ENCODE data around the gene NAB2. TPM values are rescaled to one million over a fixed set of nuclear protein-coding genes. Genes with fewer than 3 reads are reported as not detected.
"Not testable (repeated sequence)": the region's sequence is repeated elsewhere in the genome, so short reads cannot be mapped to it uniquely, and the experiment has no call there.

The NAB2 gene
- polyA plus RNA-seq, 4 donors, result 11.4 to 23.1 (median 18.1) TPM

DNA sequence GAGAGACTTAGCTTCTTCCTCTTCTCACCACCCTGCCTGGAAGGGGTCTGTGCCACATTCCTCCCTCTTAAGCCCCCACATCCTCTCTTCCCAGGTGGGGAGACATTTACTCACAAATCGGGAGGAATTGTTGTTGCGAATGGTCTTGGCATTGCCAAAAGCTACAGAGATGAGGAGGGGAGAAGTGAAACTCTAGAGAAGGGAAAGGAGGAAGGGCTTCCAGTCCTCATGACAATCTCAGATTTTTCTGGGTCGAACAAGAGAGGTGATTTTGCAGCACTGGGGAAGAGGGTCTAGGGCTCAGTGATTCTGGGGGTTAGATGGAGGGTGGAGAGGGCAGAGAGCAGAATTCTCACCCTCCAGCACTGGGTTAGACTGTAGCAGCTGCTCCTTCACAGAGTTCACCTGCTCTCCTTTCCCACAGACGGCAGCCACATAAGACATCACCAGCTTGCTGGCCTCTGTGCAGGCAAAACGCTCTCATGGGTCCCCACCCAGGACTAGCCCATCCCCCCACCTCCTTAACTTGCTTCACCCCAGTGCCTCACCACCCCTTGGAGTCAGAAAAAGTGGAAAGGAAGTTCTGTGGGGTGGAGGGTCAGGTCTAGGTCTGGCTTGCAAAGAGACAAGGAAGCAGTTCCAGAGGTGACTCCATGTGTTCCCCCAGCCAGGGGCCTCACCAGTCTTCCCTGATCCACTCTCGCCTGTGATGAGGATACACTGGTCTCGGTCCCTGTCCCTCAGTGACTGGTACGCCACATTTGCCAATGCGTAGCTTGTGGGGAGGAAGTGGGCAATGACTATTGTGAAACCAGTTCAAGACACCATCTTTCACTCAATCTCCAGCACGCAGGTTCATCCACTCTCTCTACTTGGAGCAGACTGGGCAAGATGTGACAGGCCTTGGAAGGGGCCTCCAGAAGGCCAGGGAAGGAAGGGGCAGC, 41.7 kb upstream of the NAB2 start:
- H3K4me3 ChIP-seq (ENCODE audit: low read depth in 1 of 3, low read length in 3 of 3), result peak overlapping the region in 2 of 3 donors; percentile 66 to 69
- H3K27ac ChIP-seq (ENCODE audit: low read depth in 1 of 3, low read length in 2 of 3), result no peak overlapping the region
- 50 to 58% (median 57%) methylated on average over 10 of the region's 10 CpGs for WGBS, 3 donors
- DNase-seq (no peak), FAIRE-seq (no peak)
- peaks cover 3 to 44% (median 8%) of the 10 kb centered on the region in 3 donors for H3K4me1 ChIP-seq (ENCODE audit: control insufficient read depth in 3 of 3, insufficient read depth in 2 of 3, low read depth in 1 of 3, low read length in 2 of 3)
- H3K9me3 ChIP-seq (ENCODE audit: control insufficient read depth in 2 of 2, insufficient read depth in 1 of 2, low read depth in 1 of 2, low read length in 1 of 2), result no peaks in the 10 kb centered on the region
- H3K36me3 ChIP-seq (ENCODE audit: control insufficient read depth in 3 of 3, insufficient read depth in 2 of 3, low read depth in 1 of 3, low read length in 3 of 3), result peaks cover 0 to 55% (median 8%) of the 10 kb centered on the region in 3 donors
- H3K27me3 ChIP-seq (ENCODE audit: control insufficient read depth in 3 of 3, insufficient read depth in 3 of 3, low read length in 3 of 3), result no peaks in the 10 kb centered on the region

DNA sequence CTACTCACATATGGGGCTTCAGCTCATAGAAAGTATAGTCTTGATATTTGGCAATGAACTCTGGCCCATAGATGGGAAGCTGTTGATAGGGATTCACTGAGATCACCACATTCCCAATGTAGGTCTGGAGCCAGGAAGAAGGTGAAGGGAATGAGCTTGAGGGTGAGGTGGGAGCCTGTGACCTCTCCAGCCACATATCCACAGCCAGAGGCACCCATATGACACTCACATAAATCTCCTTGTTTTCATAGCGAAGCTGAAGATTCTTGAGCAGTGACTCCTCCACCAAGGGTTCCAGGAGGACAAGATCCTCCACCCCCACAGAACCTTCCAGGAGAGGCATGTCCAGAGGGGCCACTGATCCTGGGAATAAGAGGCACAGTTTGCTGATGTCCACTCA, 40.9 kb upstream of the NAB2 start:
- FAIRE-seq (no peak), DNase-seq (no peak)
- WGBS, 3 donors, result 69 to 85% (median 75%) methylated on average over 1 of the region's 1 CpG
- no peaks in the 10 kb centered on the region for H3K9me3 ChIP-seq (ENCODE audit: control insufficient read depth in 2 of 2, insufficient read depth in 1 of 2, low read depth in 1 of 2, low read length in 1 of 2)
- H3K27ac ChIP-seq (ENCODE audit: low read depth in 1 of 3, low read length in 2 of 3), result peak overlapping the region in 1 of 3 donors; percentile 88
- H3K4me3 ChIP-seq (ENCODE audit: low read depth in 1 of 3, low read length in 3 of 3), result peak overlapping the region in 2 of 3 donors; percentile 66 to 69
- H3K36me3 ChIP-seq (ENCODE audit: control insufficient read depth in 3 of 3, insufficient read depth in 2 of 3, low read depth in 1 of 3, low read length in 3 of 3), result peaks cover 0 to 49% (median 8%) of the 10 kb centered on the region in 3 donors
- H3K4me1 ChIP-seq (ENCODE audit: control insufficient read depth in 3 of 3, insufficient read depth in 2 of 3, low read depth in 1 of 3, low read length in 2 of 3), result peaks cover 3 to 44% (median 8%) of the 10 kb centered on the region in 3 donors
- H3K27me3 ChIP-seq (ENCODE audit: control insufficient read depth in 3 of 3, insufficient read depth in 3 of 3, low read length in 3 of 3), result no peaks in the 10 kb centered on the region

DNA sequence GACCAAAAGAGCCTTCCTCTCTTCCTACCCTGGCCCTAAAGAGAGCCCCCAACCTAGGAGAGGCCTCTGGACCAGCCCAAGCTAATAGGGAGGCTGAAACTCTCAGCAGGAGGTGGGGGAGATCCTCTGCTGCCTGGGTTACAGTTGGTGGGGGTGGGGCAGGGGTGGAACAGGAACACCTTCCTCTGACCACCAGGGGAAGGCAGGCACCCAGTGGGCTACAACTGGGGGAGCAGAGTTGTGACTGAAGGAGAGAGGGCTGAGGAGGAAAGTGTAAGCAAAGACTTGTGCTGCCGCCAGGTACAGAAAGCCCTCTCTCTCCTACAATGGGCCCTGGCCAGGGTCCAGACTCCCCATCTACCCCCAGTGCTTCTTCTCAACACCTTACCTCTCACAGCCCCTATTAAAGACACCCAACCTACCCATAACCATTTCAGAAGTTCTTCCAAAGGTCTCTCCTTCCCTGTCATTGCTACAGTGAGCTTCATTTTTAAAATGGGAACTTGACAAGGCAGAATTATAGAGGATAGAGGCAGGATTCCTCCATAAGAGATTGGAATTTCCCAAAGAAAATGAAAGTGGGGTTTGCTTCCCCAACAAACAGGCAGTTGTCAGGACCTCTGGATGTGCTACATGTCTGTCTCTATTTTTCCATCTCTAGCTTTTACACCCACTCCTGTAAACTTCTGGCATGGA, 40.3 kb upstream of the NAB2 start:
- Histone ChIP-seq H3K4me3 (ENCODE audit: low read depth in 1 of 3, low read length in 3 of 3) (peak overlapping the region in 2 of 3 donors; percentile 66 to 69), H3K27ac (ENCODE audit: low read depth in 1 of 3, low read length in 2 of 3) (peak overlapping the region; percentile 78 to 88 (median 80)), H3K27me3 (ENCODE audit: control insufficient read depth in 3 of 3, insufficient read depth in 3 of 3, low read length in 3 of 3) (no peaks in the 10 kb centered on the region), H3K9me3 (ENCODE audit: control insufficient read depth in 2 of 2, insufficient read depth in 1 of 2, low read depth in 1 of 2, low read length in 1 of 2) (no peaks in the 10 kb centered on the region), H3K36me3 (ENCODE audit: control insufficient read depth in 3 of 3, insufficient read depth in 2 of 3, low read depth in 1 of 3, low read length in 3 of 3) (peaks cover 0 to 44% (median 3%) of the 10 kb centered on the region in 3 donors), H3K4me1 (ENCODE audit: control insufficient read depth in 3 of 3, insufficient read depth in 2 of 3, low read depth in 1 of 3, low read length in 2 of 3) (peaks cover 3 to 44% (median 8%) of the 10 kb centered on the region in 3 donors)
- WGBS, 3 donors, result 0 to 69% (median 29%) methylated on average over 1 of the region's 1 CpG
- DNase-seq, result no peak
- FAIRE-seq, result no peak

DNA sequence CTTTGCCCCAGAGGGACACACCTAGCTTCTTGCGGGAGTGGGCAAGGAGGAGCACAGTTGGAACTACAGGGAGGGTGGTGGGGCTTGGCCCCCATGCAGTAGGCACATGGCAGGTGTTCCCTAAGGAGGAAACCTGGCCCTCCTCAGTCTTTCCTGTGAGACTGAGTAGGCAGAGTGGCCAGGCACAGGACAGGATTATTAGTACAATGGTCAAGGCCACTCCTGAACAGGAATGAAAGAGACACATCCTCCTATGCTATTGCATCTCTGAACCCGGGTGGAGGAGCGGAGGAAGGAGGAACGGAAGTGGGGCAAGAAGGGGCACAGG, 39.8 kb upstream of the NAB2 start:
- Histone ChIP-seq H3K36me3 (ENCODE audit: control insufficient read depth in 3 of 3, insufficient read depth in 2 of 3, low read depth in 1 of 3, low read length in 3 of 3) (peaks cover 0 to 38% (median 0%) of the 10 kb centered on the region in 3 donors), H3K27me3 (ENCODE audit: control insufficient read depth in 3 of 3, insufficient read depth in 3 of 3, low read length in 3 of 3) (no peaks in the 10 kb centered on the region), H3K27ac (ENCODE audit: low read depth in 1 of 3, low read length in 2 of 3) (peak overlapping the region; percentile 78 to 88 (median 80)), H3K4me1 (ENCODE audit: control insufficient read depth in 3 of 3, insufficient read depth in 2 of 3, low read depth in 1 of 3, low read length in 2 of 3) (peaks cover 3 to 44% (median 8%) of the 10 kb centered on the region in 3 donors), H3K4me3 (ENCODE audit: low read depth in 1 of 3, low read length in 3 of 3) (peak overlapping the region; percentile 3 to 69 (median 66)), H3K9me3 (ENCODE audit: control insufficient read depth in 2 of 2, insufficient read depth in 1 of 2, low read depth in 1 of 2, low read length in 1 of 2) (no peaks in the 10 kb centered on the region)
- DNase-seq, result peak; percentile 82 to 91
- WGBS, 3 donors, result 12 to 64% (median 40%) methylated on average over 4 of the region's 4 CpGs
- FAIRE-seq, result no peak

DNA sequence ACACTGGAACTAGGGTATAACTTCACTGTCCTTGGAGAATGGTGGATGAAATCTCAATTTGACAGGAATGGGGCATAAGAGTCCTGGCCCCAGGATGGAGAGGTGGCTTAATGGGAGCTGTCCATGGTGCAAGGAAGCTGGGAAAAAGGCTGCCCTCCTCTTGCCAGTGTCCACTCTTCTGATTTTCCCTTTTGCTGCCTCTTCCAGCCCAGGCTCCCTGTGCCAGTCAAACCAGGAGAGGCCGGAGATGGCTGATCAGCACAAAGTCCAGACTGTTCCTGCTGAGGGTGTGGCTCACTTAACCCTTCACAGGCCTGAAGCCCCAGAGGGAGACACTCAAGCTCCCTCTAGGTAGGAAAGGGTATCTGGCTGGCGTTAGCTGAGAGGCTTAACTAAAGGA, 39.0 kb upstream of the NAB2 start, which contains the start of gene MYO1A:
TSS of gene MYO1A (minus strand) at position 240 of the 400 bp plus-strand sequence. CDS start 1,806 bp downstream, outside the sequence.
- WGBS, 3 donors, result 16 to 44% (median 38%) methylated on average over 2 of the region's 2 CpGs
- Histone ChIP-seq H3K9me3 (ENCODE audit: control insufficient read depth in 2 of 2, insufficient read depth in 1 of 2, low read depth in 1 of 2, low read length in 1 of 2) (no peaks in the 10 kb centered on the region), H3K36me3 (ENCODE audit: control insufficient read depth in 3 of 3, insufficient read depth in 2 of 3, low read depth in 1 of 3, low read length in 3 of 3) (peaks cover 0 to 30% (median 0%) of the 10 kb centered on the region in 3 donors), H3K27me3 (ENCODE audit: control insufficient read depth in 3 of 3, insufficient read depth in 3 of 3, low read length in 3 of 3) (no peaks in the 10 kb centered on the region), H3K4me3 (ENCODE audit: low read depth in 1 of 3, low read length in 3 of 3) (peak within 1 kb of the TSS; percentile 3 to 69 (median 66)), H3K4me1 (ENCODE audit: control insufficient read depth in 3 of 3, insufficient read depth in 2 of 3, low read depth in 1 of 3, low read length in 2 of 3) (peaks cover 3 to 44% (median 8%) of the 10 kb centered on the region in 3 donors), H3K27ac (ENCODE audit: low read depth in 1 of 3, low read length in 2 of 3) (peak within 1 kb of the TSS; percentile 78 to 88 (median 80))
- peak; percentile 88 to 94 for DNase-seq
- FAIRE-seq, result no peak

DNA sequence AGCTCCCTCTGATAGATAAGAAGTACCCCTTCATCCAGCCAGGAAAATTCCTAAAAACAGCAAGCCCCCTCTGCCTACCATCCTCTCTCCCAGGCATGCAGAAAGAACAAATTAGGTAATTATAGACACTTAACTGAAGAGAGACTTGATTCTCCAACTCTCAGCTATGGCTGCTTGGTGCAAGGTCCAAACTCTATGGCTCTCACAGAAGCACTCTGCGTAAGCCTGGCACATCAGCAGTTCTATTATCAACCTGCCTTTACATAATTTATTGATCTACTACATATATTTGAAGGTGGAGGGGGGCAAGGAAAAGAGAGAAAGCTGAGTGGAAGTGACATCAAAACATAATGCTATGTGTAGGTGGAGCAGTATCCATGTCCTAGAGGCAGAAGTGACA, 37.9 kb upstream of the NAB2 start:
- 26 to 68% (median 53%) methylated on average over 1 of the region's 1 CpG for whole genome bisulfite sequencing, 3 donors
- H3K27me3 ChIP-seq (ENCODE audit: control insufficient read depth in 3 of 3, insufficient read depth in 3 of 3, low read length in 3 of 3), result no peaks in the 10 kb centered on the region
- FAIRE-seq, result no peak
- DNase-seq, result peak; percentile 63 to 79
- H3K9me3 ChIP-seq (ENCODE audit: control insufficient read depth in 2 of 2, insufficient read depth in 1 of 2, low read depth in 1 of 2, low read length in 1 of 2), result no peaks in the 10 kb centered on the region
- H3K27ac ChIP-seq (ENCODE audit: low read depth in 1 of 3, low read length in 2 of 3), result peak overlapping the region; percentile 48 to 88 (median 80)
- H3K4me3 ChIP-seq (ENCODE audit: low read depth in 1 of 3, low read length in 3 of 3), result peak overlapping the region in 2 of 3 donors; percentile 66 to 69
- peaks cover 0 to 26% (median 0%) of the 10 kb centered on the region in 3 donors for H3K36me3 ChIP-seq (ENCODE audit: control insufficient read depth in 3 of 3, insufficient read depth in 2 of 3, low read depth in 1 of 3, low read length in 3 of 3)
- H3K4me1 ChIP-seq (ENCODE audit: control insufficient read depth in 3 of 3, insufficient read depth in 2 of 3, low read depth in 1 of 3, low read length in 2 of 3), result peaks cover 0 to 40% (median 8%) of the 10 kb centered on the region in 3 donors

DNA sequence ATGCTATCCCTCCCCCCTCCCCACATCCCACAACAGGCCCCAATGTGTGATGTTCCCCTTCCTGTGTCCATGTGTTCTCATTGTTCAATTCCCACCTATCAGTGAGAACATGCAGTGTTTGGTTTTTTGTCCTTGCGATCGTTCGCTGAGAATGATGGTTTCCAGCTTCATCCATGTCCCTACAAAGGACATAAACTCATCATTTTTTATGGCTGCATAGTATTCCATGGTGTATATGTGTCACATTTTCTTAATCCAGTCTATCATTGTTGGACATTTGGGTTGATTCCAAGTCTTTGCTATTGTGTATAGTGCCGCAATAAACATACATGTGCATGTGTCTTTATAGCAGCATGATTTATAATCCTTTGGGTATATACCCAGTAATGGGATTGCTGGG, 35.8 kb upstream of the NAB2 start:
- not testable (repeated sequence) for DNase-seq; H3K27ac ChIP-seq (ENCODE audit: low read depth in 1 of 3, low read length in 2 of 3); H3K4me3 ChIP-seq (ENCODE audit: low read depth in 1 of 3, low read length in 3 of 3); FAIRE-seq; H3K36me3 ChIP-seq (ENCODE audit: control insufficient read depth in 3 of 3, insufficient read depth in 2 of 3, low read depth in 1 of 3, low read length in 3 of 3); H3K27me3 ChIP-seq (ENCODE audit: control insufficient read depth in 3 of 3, insufficient read depth in 3 of 3, low read length in 3 of 3); H3K9me3 ChIP-seq (ENCODE audit: control insufficient read depth in 2 of 2, insufficient read depth in 1 of 2, low read depth in 1 of 2, low read length in 1 of 2)
- 96 to 99% (median 98%) methylated on average over 4 of the region's 4 CpGs for WGBS, 3 donors
- H3K4me1 ChIP-seq (ENCODE audit: control insufficient read depth in 3 of 3, insufficient read depth in 2 of 3, low read depth in 1 of 3, low read length in 2 of 3), result peaks cover 4 to 25% (median 4%) of the 10 kb centered on the region in 3 donors

DNA sequence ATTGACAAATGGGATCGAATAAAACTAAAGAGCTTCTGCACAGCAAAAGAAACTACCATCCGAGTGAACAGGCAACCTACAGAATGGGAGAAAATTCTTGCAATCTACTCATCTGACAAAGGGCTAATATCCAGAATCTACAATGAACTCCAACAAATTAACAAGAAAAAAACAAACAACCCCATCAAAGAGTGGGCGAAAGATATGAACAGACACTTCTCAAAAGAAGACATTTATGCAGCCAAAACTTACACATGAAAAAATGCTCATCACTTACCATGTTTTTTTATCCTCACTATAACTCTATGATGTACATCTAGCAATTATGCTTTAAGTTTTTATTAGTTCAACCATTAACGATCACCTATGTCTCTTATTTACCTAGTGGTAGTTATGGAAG, 35.0 kb upstream of the NAB2 start:
- not testable (repeated sequence) for H3K36me3 ChIP-seq (ENCODE audit: control insufficient read depth in 3 of 3, insufficient read depth in 2 of 3, low read depth in 1 of 3, low read length in 3 of 3); DNase-seq; H3K27ac ChIP-seq (ENCODE audit: low read depth in 1 of 3, low read length in 2 of 3); FAIRE-seq; H3K27me3 ChIP-seq (ENCODE audit: control insufficient read depth in 3 of 3, insufficient read depth in 3 of 3, low read length in 3 of 3); H3K4me3 ChIP-seq (ENCODE audit: low read depth in 1 of 3, low read length in 3 of 3); H3K9me3 ChIP-seq (ENCODE audit: control insufficient read depth in 2 of 2, insufficient read depth in 1 of 2, low read depth in 1 of 2, low read length in 1 of 2)
- 92 to 98% (median 94%) methylated on average over 4 of the region's 4 CpGs for WGBS, 3 donors
- H3K4me1 ChIP-seq (ENCODE audit: control insufficient read depth in 3 of 3, insufficient read depth in 2 of 3, low read depth in 1 of 3, low read length in 2 of 3), result peaks cover 4 to 26% (median 6%) of the 10 kb centered on the region in 3 donors
